Ishikawa (cell line): Measurements from ENCODE around the gene SSU72.
A peak's percentile ranks its signal among the peaks of the same experiment; 100 is the strongest.

Experiments
- CEBPB ChIP-seq: IDR thresholded peaks from 2 replicates; pipeline ENCODE4 v1.6.1; 2012
- CREB1 ChIP-seq: IDR thresholded peaks from 2 replicates; pipeline ENCODE4 v1.6.1; 2012; ENCODE audit warnings: low read depth
- EGR1 ChIP-seq: IDR thresholded peaks from 2 replicates; pipeline ENCODE4 v1.6.1; 2012
- EP300 ChIP-seq: IDR thresholded peaks from 2 replicates; pipeline ENCODE4 v1.6.1; 2012; ENCODE audit warnings: borderline replicate concordance
- FOXM1 ChIP-seq: IDR thresholded peaks from 2 replicates; pipeline ENCODE4 v1.6.1; 2012; ENCODE audit warnings: low read depth, borderline replicate concordance
- NFIC ChIP-seq: IDR thresholded peaks from 2 replicates; pipeline ENCODE4 v1.6.1; 2012
- RAD21 ChIP-seq: IDR thresholded peaks from 2 replicates; pipeline ENCODE4 v1.6.1; 2012; ENCODE audit warnings: low read depth
- TAF1 ChIP-seq: IDR thresholded peaks from 2 replicates; pipeline ENCODE4 v1.6.1; 2012; ENCODE audit warnings: low read depth, mild to moderate bottlenecking
- TCF12 ChIP-seq: IDR thresholded peaks from 2 replicates; pipeline ENCODE4 v1.6.1; 2012; ENCODE audit warnings: low read depth
- TEAD4 ChIP-seq: IDR thresholded peaks from 2 replicates; pipeline ENCODE4 v1.6.1; 2012
- YY1 ChIP-seq: IDR thresholded peaks from 2 replicates; pipeline ENCODE4 v1.6.1; 2012; ENCODE audit warnings: low read depth
- ZBTB7A ChIP-seq: IDR thresholded peaks from 2 replicates; pipeline ENCODE4 v1.6.1; 2012; ENCODE audit warnings: low read depth
- TF ChIP-seq, protein P1 (sequence below): IDR thresholded peaks from 2 replicates; pipeline ENCODE4 v1.6.1; 2012; ENCODE audit warnings: low read depth, mild to moderate bottlenecking
- TF ChIP-seq, protein P2 (sequence below): IDR thresholded peaks from 2 replicates; pipeline ENCODE4 v1.6.1; 2012
- TF ChIP-seq, protein P3 (sequence below): IDR thresholded peaks from 2 replicates; pipeline ENCODE4 v1.6.1; 2012

The SSU72 gene

DNA sequence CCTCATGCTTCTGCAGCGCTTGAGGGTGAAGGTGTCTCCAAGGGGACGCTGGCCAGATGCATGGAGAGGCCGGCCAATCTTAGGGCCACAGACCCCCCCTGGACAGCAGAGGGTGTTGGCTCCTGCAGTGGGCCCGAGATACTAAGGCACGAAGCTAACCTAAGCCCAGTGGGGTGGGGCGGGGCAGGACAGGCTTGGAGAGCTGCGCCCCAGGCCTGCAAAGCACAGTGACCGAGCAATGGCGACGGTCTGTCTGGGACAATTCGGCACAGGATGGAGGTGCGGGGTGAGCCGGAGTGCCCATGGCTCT lies 24.0 kb upstream of the SSU72 start:
- no peak for TF ChIP-seq YY1
- TF ChIP-seq, protein P1, sequence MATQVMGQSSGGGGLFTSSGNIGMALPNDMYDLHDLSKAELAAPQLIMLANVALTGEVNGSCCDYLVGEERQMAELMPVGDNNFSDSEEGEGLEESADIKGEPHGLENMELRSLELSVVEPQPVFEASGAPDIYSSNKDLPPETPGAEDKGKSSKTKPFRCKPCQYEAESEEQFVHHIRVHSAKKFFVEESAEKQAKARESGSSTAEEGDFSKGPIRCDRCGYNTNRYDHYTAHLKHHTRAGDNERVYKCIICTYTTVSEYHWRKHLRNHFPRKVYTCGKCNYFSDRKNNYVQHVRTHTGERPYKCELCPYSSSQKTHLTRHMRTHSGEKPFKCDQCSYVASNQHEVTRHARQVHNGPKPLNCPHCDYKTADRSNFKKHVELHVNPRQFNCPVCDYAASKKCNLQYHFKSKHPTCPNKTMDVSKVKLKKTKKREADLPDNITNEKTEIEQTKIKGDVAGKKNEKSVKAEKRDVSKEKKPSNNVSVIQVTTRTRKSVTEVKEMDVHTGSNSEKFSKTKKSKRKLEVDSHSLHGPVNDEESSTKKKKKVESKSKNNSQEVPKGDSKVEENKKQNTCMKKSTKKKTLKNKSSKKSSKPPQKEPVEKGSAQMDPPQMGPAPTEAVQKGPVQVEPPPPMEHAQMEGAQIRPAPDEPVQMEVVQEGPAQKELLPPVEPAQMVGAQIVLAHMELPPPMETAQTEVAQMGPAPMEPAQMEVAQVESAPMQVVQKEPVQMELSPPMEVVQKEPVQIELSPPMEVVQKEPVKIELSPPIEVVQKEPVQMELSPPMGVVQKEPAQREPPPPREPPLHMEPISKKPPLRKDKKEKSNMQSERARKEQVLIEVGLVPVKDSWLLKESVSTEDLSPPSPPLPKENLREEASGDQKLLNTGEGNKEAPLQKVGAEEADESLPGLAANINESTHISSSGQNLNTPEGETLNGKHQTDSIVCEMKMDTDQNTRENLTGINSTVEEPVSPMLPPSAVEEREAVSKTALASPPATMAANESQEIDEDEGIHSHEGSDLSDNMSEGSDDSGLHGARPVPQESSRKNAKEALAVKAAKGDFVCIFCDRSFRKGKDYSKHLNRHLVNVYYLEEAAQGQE, result no peak
- no peak for TF ChIP-seq ZBTB7A
- TF ChIP-seq, protein P2, sequence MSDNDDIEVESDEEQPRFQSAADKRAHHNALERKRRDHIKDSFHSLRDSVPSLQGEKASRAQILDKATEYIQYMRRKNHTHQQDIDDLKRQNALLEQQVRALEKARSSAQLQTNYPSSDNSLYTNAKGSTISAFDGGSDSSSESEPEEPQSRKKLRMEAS, result no peak

DNA sequence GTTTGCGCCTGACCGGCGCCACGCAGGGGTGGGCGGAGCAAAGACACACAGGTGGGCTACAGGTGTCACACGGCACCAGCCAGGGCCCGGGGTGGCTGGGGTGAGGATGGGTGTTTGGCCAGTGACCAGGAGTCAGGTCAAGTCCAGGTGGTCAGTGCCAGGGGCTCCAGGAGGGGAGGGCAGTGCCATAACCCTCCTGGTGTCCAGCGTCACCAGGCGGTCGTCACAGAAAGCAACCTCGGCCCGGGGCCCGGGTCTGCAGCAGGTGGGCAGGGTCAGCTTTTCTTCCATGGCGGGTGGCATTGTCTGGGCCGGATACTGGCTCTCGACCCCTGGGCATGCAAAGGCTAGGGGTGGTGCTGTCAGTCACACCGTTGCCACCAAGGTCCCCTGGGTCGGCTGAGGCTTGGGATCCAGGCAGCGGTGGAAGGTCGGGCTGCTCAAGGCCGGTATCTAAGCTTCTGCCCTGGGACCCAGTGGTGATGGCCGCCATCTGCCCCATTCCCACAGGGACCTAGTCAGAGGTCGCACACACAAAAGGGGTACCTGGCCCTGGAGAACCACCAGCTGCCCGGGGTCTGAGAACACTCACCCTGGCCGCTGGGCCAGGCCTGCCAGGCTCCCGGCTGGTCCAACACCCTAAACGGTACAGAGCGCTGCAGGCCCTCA lies 23.5 kb upstream of the SSU72 start:
- no peak for TF ChIP-seq FOXM1
- TF ChIP-seq, protein P3, sequence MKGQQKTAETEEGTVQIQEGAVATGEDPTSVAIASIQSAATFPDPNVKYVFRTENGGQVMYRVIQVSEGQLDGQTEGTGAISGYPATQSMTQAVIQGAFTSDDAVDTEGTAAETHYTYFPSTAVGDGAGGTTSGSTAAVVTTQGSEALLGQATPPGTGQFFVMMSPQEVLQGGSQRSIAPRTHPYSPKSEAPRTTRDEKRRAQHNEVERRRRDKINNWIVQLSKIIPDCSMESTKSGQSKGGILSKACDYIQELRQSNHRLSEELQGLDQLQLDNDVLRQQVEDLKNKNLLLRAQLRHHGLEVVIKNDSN, result no peak

DNA sequence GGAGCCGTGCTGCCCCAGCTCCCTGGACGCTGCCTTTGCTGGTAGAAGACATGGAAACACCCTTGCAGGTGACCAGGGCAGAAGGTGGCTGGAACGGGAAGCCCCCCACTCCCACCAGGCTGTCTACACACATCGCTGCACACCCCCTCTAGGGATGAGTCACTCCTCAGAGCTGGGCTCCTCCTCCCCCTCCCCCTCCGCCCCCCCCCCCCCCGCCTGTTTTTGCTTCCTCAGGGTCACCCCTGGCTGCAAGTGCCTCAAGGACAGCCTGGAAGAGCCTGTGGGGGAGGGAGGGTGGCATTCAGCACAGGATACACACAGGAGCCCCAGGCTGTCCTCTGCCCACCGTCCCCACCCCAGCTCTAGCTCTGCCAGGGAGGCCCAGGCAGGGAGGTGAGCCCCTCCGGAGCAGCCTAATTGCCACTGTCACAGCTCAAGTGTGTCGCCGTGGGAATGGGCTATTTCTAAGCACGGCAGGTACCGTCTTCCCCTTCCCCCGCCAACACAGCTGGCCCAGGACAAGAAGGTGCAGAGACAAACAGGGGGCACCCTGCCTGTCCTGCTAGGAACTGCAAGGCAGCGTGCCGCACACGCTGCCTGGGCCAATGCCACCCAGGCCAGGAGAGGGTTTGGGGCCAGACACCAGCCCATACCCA lies 22.7 kb upstream of the SSU72 start:
- TF ChIP-seq RAD21, result peak; percentile 6; the same call in 1 of the 2 replicates
- TF ChIP-seq, protein P2, result no peak
- no peak for TF ChIP-seq CEBPB
- TF ChIP-seq, protein P3, result no peak

DNA sequence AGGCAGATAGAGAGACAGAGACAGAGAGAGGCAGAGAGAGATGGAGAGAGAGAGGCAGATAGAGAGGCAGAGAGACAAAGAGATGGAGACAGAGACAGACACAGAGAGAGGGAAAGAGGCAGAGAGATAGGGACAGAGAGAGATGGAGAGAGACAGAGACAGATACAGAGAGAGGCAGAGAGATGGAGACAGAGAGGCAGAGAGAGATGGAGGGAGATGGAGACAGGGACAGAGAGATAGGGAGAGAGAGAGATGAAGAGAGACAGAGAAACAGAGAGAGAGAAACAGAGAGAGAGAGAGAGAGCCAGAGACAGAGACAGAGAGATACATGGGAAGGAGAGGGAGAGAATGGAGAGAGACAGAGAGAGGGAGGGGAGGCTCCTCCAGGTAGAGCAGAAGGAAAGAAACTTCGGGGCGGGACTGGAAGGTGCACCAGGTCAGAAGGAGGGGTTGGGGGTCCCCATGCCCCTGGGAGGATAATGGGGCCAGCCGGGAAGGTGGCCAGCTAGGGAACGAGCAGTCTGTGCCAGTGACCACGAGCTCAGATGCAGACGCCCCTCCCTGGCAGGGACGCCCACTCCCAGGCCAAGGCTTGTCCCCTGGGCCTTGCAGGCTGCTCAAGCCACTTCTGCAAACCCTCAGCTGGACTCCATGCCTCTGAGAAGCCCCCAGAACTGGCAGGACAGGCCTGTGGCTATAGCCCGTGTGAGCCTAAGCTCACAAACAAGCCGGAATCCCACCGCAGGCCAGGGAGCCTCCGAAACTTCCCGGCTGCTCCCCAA lies 22.0 kb upstream of the SSU72 start:
- TF ChIP-seq, protein P3, result no peak
- no peak for TF ChIP-seq TCF12
- TF ChIP-seq, protein P2, result no peak
- TF ChIP-seq TEAD4, result no peak
- TF ChIP-seq EGR1, result no peak
- TF ChIP-seq YY1, result no peak
- no peak for TF ChIP-seq EP300
- no peak for TF ChIP-seq CREB1
- no peak for TF ChIP-seq CEBPB
- TF ChIP-seq FOXM1, result no peak
- TF ChIP-seq TAF1, result no peak
- TF ChIP-seq, protein P1, result no peak

DNA sequence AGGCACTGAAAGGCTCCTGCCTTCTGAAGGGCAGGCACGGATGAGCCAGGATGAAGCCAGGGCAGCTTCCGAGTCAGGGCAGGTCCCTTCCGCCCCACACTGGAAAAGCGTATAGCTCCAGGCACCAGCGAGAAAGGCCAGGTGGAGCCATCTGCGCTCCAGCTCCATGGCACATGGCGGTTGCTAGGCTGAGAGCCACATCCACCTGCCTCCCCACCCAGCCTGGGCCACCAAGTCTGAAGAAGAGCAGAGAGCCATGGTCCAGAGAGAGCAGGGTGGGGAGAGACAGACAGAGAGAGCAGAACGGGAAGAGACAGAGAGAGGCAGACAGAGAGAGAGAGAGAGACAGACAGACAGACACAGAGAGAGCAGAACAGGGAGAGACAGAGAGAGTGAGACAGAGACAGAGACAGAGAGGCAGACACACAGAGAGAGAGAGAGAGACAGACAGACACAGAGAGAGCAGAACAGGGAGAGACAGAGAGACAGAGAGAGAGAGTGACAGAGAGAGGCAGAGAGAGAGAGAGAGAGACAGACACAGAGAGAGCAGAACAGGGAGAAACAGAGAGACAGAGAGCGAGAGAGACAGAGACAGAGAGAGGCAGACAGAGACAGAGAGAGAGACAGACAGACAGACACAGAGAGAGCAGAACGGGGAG lies 20.1 kb upstream of the SSU72 start:
- no peak for TF ChIP-seq EGR1
- TF ChIP-seq, protein P3, result no peak
- TF ChIP-seq, protein P1, result no peak
- TF ChIP-seq NFIC, result no peak
- no peak for TF ChIP-seq CREB1
- TF ChIP-seq YY1, result no peak
- TF ChIP-seq FOXM1, result no peak
- TF ChIP-seq TAF1, result no peak
- TF ChIP-seq ZBTB7A, result no peak
- no peak for TF ChIP-seq EP300
- no peak for TF ChIP-seq TCF12
- TF ChIP-seq, protein P2, result no peak
- no peak for TF ChIP-seq TEAD4
- no peak for TF ChIP-seq CEBPB
- no peak for TF ChIP-seq RAD21
